Activated CD8-positive, alpha-beta memory T cell treated with anti-CD3 and anti-CD28 coated beads for 36 hours (primary cell): ENCODE measurements around the gene MAP3K20. TPM values are rescaled to one million over a fixed set of nuclear protein-coding genes. Genes with fewer than 3 reads are reported as not detected.

ENCODE experiments used
- CTCF ChIA-PET: fragments of 350-600 bp; sonication (Branson Sonifier 250); formaldehyde crosslinking; loops from one replicate; lab custom pipeline; 2021; ENCODE audit warnings: antibody characterized with exemption; lab: Charles Lee
- POLR2A ChIA-PET: fragments of 350-600 bp; sonication (Branson Sonifier 250); formaldehyde crosslinking; loops from one replicate; lab custom pipeline; 2021; ENCODE audit warnings: antibody characterized with exemption; lab: Charles Lee
- total RNA-seq, 2 experiments: library from RNA; stranded (reverse); gene quantifications; one replicate each; pipeline ENCODE4 v1.2.3, GENCODE V29; 2021

The MAP3K20 gene
- total RNA-seq, 2 experiments from 2014 or later, result 10.5 to 11.3 TPM

DNA sequence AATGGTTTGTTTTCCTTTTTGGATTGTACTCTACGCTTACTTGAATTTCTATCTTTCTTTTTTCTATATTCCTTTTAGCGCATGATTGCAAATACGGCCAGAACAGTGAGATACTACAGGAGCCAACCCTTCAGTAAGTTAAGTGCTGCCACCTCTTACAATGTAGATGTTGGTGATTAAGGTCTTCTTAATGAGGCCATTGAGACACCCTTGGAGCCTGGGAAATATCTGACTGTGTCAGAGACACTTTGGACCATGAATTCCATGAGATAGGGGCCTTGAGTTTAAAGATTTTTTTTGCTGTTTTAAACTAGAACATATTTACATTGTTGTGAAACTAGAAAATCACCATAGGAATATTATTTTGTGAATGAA is 27.1 kb upstream of the MAP3K20 start:
- POLR2A ChIA-PET, result no interaction called here
- CTCF ChIA-PET, result interaction anchor here (1.2 kb wide), 1 partner anchor 162 kb away, joined by 3 read pairs; no protein-coding TSS in a partner anchor

DNA sequence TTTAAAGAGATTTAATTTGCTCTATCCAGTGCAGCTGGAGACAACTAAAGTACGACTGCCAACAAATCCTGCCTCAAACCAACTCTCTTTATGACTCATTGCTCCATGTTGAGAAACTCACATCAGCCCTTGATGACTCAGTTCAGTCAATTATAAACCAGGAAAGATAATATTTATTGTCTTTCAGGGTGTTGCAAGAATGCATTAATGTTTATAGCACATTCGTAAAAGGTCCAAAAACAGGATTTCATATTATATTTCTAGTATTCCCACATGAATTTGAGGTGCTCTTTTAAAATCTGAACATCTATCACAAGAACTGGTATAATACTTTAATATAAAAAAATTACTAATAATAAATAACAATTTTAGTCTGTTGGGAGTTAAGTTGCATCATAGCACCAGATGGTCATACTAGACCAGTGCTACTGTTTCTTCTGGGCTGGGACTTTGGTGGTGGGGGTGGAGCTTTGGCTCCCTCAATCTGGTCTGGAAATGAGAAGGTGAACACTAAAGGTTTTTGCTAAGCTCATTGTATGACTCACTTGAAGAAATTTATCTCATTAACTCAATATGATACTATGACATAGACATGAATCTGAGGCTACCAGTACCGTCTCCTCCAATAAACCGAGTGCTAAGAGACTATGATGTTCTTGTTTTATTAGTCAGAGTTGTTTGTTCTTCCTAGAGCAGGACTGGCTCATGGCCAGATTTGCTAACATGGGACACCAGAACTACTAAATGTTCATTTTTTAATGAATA is 26.6 kb upstream of the MAP3K20 start:
- ChIA-PET CTCF (interaction anchor here (1.2 kb wide), 1 partner anchor 161 kb away, joined by 3 read pairs; no protein-coding TSS in a partner anchor), POLR2A (no interaction called here)

GRCh38 chr2:173049831-173050230 is 25.8 kb upstream of the MAP3K20 start:
- CTCF ChIA-PET, result no interaction called here
- POLR2A ChIA-PET, result no interaction called here

- ChIA-PET CTCF (no interaction called here), POLR2A (no interaction called here)
Measured at GRCh38 chr2:173050684-173051083, 25.0 kb upstream of the MAP3K20 start.

DNA sequence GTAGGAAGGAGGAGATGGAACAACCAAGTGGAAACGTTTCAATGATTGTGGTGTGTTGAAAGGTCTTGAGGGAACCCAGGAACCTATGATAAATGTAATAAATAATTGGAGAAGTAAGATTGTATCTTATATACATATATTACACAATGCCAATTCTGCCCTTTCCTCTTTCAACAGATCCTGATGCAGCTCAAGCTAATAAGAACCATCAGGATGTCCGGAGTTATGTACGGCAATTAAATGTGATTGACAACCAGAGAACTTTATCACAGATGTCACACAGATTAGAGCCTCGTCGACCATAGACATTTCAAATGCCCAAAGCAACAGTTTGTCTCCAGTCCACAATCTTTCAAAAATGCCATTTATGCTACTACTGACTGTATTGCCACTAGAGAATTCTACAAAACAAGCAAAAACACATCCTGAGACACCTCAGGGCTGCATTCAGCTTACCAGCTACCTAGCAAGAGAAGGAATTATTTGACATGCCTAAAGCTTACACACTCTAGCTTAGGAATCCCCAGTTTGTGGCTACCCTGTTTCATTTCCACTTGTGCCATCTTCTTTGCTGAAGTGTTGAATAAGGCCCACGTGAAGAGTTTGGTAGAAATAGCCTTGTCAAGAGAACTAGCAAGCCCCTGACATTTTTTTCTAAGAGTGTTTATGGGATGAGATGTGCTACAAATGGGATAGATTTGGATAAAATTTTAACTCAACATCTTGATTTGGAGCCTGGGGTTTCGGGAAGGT is 24.0 kb upstream of the MAP3K20 start:
- CTCF ChIA-PET, result no interaction called here
- POLR2A ChIA-PET, result no interaction called here

- ChIA-PET CTCF (no interaction called here), POLR2A (no interaction called here)
Measured at GRCh38 chr2:173053043-173053699, 22.5 kb upstream of the MAP3K20 start.

DNA sequence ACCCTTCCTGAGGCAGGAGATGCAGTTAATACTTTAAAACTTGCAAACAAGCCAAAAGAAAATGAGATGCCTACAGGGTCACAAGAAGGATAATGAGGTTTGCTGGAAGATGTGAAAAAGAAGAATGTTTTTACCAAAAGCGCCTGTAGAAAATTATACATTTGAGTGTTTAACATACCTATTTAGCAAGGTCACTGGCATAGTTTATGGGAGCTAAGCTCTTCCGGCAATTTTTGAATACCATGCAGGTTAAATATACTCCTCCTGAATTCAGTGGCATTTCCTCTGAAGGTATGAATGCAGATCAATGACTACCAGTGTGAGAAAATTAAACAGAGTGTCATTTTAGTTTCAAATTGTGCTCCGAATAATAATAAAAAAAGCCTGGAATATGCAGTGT is 21.2 kb upstream of the MAP3K20 start:
- ChIA-PET CTCF (no interaction called here), POLR2A (no interaction called here)

DNA sequence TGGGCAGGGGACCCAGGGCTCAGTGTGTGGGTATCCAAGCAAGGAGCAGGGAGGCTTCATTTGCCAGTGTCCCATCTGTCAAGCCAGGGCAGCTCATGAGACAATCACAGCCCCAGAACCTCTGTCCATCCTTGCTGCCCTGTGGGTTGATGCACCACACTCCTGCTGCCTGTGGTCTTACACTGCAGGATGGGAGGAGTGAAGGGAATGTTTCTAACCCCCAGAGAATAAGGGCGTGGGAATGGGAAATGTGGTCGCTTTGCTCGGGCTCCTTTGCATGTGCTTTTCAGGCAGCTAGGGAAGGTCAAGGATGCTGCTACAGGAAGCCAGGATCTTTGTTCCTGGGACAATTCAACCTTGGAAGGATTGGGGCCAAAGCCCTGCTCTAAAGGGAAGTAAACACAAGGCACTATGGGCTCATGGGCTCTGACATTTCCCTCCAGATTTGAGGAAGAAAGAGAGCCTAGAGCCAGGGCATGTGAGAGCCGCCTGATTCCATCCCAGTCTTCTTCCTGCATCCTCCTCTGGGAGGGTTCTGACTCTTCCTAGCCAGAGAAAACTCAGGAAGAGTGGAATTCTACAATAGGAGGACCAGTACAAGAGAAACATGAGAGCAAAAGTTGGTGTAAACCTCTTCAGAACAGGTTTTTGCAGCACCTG is 18.8 kb upstream of the MAP3K20 start:
- CTCF ChIA-PET, result no interaction called here

DNA sequence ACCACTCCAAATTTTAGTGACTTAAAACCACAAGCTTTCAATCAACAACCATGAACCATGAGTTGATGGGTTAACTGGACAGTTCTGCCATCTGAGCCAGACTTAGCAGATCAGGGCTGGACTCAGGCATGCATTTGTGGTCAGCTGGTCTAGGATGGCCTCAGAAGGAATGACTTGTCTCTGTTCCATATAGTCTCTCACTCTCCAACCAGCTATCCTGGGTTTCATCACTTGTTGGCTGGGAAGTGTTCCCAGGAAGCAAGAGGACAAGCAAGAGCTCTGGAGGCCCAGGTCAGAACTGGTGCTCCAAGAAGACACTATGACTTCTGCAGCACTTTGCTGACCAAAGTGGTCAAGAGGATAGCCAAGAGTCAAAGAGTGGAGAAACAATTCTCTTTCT is 17.5 kb upstream of the MAP3K20 start:
- CTCF ChIA-PET, result interaction anchor here (1.0 kb wide), 1 partner anchor 15 kb away, joined by 3 read pairs; no protein-coding TSS in a partner anchor
- POLR2A ChIA-PET, result no interaction called here

More for the DNA sequence above, 18.8 kb upstream of the MAP3K20 start:
- POLR2A ChIA-PET, result no interaction called here

DNA sequence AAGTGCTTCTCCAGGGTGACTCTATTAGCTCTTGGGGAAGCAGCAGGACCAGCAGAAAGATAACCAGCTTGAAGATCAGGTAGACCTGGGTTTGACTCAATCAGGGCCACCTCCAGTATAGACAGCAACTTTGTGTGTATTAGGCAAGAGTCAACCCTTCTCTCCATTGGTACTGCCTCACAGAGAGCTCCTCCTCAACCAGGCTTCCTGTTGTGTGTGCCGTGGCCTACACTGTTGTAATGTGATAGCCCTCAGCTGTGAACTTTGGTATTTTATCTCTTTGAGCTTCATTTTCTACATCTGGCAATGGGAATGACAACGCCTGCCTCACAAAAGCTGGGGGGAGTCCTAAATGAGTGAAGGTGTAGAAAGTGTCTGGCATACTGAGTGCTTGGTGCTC is 17.0 kb upstream of the MAP3K20 start:
- ChIA-PET POLR2A (no interaction called here), CTCF (no interaction called here)

- CTCF ChIA-PET, result no interaction called here
- POLR2A ChIA-PET, result no interaction called here
Measured at GRCh38 chr2:173059292-173059691, 16.4 kb upstream of the MAP3K20 start.

DNA sequence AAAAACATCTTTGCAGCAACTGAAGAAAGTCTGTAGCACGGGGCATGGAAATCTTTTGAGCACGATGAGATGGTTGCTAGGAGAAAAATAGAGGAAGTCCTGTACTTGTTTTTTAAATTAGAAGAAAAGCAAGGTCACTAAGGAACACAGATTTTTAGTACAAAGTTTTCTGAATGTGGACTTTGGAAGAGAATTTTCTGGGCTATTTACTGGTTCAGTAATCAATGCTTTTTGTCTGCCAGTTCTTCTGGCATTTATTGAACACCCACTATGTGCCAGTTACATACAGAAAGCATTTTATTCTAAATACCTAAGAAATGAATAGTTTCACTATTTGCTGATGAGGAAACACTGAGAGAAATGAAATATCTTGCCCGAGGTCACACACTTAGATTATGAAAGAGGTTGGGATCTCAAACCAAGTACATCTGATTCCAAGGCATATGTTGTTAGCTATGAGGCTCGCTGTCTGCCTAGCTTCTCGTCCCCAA is 15.6 kb upstream of the MAP3K20 start:
- CTCF ChIA-PET, result no interaction called here
- POLR2A ChIA-PET, result no interaction called here

DNA sequence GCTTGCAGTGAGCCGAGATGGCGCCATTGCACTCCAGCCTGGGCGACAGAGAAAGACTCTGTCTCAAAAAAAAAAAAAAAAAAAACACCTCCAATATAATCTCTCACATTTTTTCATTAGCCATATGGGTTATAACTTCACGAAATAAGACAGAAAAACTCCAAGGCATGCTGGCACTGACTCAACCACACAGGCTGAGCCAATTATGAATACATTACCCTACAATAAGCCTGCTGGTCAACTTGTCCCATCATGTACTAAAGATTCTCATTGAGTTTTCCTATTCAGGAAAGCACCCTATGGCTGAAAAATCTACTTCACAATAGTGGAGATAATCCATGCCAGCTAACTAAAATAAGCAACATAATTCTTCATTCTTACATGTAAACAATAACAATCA is 12.8 kb upstream of the MAP3K20 start:
- CTCF ChIA-PET, result no interaction called here

DNA sequence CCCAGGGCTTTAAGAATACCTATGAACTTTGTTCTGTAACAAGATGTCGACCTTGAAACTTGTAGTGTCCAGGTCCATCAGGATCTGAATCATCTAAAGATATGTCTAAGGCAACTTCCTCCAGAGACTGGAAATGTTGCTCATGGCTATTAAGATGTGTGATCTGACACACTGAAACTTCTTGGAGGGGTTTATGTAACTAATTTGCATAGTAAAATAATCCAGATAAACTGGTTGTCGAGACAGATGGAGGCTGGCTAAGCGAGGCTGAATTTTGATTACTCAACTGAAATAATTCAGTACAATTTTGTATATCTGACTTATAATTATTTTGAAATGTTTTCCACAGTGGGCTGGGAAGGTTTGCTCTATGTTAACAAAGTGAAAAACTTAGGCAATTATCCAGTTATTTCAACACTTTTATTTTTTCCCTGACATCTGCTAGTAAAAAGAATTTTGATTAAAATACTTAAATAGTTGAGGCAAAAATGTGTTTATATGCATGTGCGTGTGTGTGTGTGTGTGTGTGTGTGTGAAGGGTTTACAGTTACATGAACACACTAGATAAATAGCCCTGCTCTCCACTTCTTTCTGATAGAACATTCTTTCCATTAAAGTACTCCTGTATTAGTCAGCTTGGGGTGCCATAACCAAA is 11.4 kb upstream of the MAP3K20 start:
- ChIA-PET CTCF (interaction anchor here (0.6 kb wide), 1 partner anchor 259 kb away, joined by 3 read pairs; no protein-coding TSS in a partner anchor), POLR2A (no interaction called here)

More for the DNA sequence above, 12.8 kb upstream of the MAP3K20 start:
- POLR2A ChIA-PET, result no interaction called here

DNA sequence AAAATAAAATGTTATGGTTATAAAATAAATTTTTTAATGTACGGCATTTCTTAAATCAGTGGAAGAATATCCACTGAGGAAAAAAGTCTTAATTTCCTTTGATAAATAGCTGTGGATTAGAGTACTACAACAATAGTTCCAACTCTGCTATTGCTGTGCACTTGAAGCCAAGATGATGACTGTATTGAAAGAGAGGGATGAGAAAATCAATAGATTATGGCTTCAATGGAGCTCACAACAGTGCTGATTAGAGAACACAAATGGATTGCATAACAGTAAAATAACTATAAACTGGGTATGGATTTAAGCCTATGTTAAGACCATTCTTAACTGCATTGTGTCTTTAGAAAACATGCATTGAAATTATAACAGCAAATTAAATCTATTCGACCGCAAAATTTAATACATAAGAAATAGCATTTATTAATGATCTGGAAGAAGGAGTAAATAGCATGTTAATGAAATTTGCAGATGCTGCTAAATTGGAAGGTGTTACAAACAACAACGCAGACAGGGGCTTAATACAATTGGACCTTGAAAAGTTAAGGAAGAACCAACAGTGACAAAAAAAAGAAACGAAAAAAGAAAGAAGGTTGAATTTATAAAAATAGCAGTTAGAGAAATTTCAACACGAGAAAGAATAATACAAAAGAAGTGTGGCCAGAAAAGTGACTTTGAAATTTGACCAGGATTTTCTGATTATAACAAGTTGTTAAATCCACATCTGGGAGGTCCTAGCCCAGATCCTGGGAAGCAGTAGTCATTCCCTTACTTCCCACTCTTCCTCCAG is 8.6 kb upstream of the MAP3K20 start:
- ChIA-PET CTCF (no interaction called here), POLR2A (no interaction called here)

- CTCF ChIA-PET, result no interaction called here
- POLR2A ChIA-PET, result no interaction called here
Measured at GRCh38 chr2:173075056-173075780, 428 bp upstream of the MAP3K20 start.

DNA sequence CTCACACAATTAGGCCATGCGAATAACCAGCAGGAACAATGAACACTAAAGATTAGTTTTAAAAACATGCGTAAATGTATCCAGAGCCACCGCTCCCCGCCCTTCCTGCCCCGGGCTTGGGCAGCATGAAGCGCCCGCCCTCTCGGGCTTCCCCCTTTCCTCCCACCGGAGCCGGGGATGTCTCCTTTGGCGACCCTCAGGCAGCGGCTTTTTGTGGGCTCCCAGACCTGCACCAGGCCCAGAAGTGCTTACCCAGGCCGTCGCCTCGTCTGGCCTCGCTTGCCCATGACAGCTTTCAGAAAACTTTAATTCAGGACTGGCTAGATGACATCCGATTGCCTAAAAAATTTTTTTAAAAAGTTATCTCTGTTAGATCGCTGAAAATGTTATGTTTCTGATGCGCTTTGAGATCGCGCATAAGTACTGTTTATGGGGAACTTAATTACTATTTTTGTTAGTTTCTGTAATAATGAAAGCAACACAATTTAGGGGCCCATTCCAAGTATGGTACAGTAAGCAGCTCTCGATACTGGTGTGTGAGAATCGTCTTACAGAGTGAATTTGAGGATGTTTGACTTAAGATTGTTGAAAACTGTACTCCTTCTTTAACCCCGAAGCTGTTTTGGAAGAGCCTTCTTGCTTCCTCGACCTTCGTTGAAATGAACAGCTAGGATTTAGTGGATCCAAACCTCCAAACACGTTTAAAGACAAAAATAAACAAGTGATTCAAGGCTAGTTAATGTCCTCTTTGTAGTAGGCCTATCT is 1.1 kb downstream of the MAP3K20 start:
- POLR2A ChIA-PET, result interaction anchor here (0.7 kb wide), 1 partner anchor 82 kb away, joined by 6 read pairs; no protein-coding TSS in a partner anchor

More for the DNA sequence above, 1.1 kb downstream of the MAP3K20 start:
- CTCF ChIA-PET, result interaction anchor here (0.6 to 1.2 kb wide), 2 partner anchors 123 to 1030 kb away, joined by 3 to 4 read pairs; no protein-coding TSS in a partner anchor
